Measurements from ENCODE around the gene BMPR1A.

Gene BMPR1A

GRCh38 chr10:86815035-86815617 is 58.7 kb downstream of the BMPR1A start:
- TF ChIP-seq, protein P1, sequence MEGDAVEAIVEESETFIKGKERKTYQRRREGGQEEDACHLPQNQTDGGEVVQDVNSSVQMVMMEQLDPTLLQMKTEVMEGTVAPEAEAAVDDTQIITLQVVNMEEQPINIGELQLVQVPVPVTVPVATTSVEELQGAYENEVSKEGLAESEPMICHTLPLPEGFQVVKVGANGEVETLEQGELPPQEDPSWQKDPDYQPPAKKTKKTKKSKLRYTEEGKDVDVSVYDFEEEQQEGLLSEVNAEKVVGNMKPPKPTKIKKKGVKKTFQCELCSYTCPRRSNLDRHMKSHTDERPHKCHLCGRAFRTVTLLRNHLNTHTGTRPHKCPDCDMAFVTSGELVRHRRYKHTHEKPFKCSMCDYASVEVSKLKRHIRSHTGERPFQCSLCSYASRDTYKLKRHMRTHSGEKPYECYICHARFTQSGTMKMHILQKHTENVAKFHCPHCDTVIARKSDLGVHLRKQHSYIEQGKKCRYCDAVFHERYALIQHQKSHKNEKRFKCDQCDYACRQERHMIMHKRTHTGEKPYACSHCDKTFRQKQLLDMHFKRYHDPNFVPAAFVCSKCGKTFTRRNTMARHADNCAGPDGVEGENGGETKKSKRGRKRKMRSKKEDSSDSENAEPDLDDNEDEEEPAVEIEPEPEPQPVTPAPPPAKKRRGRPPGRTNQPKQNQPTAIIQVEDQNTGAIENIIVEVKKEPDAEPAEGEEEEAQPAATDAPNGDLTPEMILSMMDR (conservative IDR thresholded peaks at IDR 0.05; ENCODE audit: low read length) = no peak
- DNase-seq (ENCODE audit: low read depth) = peak; percentile 51
- no peak overlapping the region for H3K4me3 ChIP-seq (ENCODE audit: low read length)

GRCh38 chr10:86815640-86816039 is 59.2 kb downstream of the BMPR1A start:
- H3K4me3 ChIP-seq (ENCODE audit: low read length) = no peak overlapping the region
- TF ChIP-seq, protein P1 (conservative IDR thresholded peaks at IDR 0.05; ENCODE audit: low read length) = no peak
- no peak for DNase-seq (ENCODE audit: low read depth)

DNA sequence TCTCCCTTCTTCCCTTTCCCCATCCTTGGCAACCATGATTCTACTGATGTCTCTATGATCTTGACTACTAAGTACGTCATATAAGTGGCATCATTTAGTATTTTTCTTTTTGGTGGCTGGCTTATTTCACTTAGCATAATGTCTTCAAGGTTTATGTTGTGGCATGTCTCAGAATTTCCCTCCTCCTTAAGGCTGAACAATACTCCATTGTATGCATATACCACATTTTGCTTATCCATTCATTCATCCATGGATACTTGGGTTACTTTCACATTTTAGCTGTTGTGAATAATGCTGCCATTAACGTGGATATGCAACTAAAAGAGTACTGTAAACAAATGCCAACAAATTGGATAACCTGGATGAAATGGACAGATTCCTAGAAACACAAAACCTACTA is 60.8 kb downstream of the BMPR1A start:
- H3K4me3 ChIP-seq (ENCODE audit: low read length) = no peak overlapping the region
- TF ChIP-seq, protein P1 (conservative IDR thresholded peaks at IDR 0.05; ENCODE audit: low read length) = no peak
- DNase-seq (ENCODE audit: low read depth) = no peak

GRCh38 chr10:86819567-86819966 is 63.1 kb downstream of the BMPR1A start:
- TF ChIP-seq, protein P1 (conservative IDR thresholded peaks at IDR 0.05; ENCODE audit: low read length) = no peak
- DNase-seq (ENCODE audit: low read depth) = no peak
- no peak overlapping the region for H3K4me3 ChIP-seq (ENCODE audit: low read length)

DNA sequence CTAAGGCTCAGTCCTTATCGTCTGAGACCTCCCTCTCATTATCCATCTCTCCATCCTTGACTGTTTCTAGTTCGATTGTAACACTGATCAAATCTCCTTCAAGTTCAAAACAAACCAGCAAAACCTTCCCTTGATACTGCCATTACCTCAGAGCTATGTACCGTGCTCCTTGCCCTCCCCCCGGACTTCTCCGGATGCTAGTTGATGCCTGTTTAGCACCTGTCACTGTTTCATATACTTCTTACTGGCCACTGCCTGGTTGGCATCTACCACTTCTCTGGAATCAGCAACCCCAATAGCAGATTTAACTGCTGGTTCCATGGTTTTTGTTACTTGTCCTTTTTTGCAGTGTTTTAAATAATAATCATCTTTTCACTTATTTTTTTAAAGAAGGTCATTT is 64.1 kb downstream of the BMPR1A start:
- DNase-seq (ENCODE audit: low read depth) = no peak
- TF ChIP-seq, protein P1 (conservative IDR thresholded peaks at IDR 0.05; ENCODE audit: low read length) = no peak
- no peak overlapping the region for H3K4me3 ChIP-seq (ENCODE audit: low read length)

DNA sequence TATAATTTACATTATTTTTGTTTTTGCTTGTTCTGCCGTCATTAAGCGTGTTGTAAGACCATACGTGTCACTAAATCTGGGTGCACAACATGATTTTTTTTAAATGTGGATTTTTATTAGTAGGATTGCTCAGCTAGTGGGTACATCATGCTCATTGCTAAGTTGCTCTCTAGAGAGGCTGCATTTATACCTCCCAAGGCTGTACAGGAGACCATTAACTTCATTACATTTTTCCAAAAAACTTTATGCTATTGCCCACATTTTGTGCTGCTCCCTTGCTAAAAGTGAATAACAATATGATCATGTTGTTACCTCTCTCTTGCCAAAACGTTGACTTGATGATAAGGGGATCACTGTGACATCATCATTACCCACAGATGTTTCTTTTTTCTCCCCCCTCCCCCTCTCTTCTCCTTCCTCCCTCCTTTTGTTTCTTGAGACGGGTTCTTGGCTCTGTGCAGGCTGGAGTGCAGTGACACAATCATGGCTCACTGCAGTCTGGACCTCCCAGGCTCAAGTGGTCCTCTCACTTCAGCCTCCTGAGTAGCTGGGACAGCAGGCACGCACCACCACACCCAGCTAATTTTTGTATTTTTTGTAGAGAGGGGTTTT is 65.1 kb downstream of the BMPR1A start:
- no peak overlapping the region for H3K4me3 ChIP-seq (ENCODE audit: low read length)
- DNase-seq (ENCODE audit: low read depth) = no peak
- TF ChIP-seq, protein P1 (conservative IDR thresholded peaks at IDR 0.05; ENCODE audit: low read length) = no peak

GRCh38 chr10:86823565-86823964 is 67.1 kb downstream of the BMPR1A start:
- TF ChIP-seq, protein P1 (conservative IDR thresholded peaks at IDR 0.05; ENCODE audit: low read length) = no peak
- no peak overlapping the region for H3K4me3 ChIP-seq (ENCODE audit: low read length)

More at GRCh38 chr10:86823565-86823964, 67.1 kb downstream of the BMPR1A start:
- DNase-seq (ENCODE audit: low read depth) = no peak

All from AG10803 (cell line).